Lung (tissue), 12 donors: ENCODE data around the gene RBM48. TPM values are rescaled to one million over a fixed set of nuclear protein-coding genes. Genes with fewer than 3 reads are reported as not detected.

Experiments
- ATAC-seq: fragments of 200-7000 bp; cut with Tn5 transposase; one replicate; pipeline ENCODE4 v1.9.1; 2020; ENCODE audit warnings: moderate number of reproducible peaks; ENCODE audit not compliant: insufficient read depth, low FRiP score
- DNase-seq, 3 donors: peaks; one replicate each; pipeline ENCODE4 v3.0.0-alpha.2; 2013 to 2017
- H3K27ac ChIP-seq, 2 donors: one replicate each; pipeline ENCODE4 v1.5.1; 2013; ENCODE audit warnings: mild to moderate bottlenecking in 2 of 2, moderate library complexity in 2 of 2, control low read depth in 1 of 2, inconsistent platforms in 1 of 2, low read depth in 1 of 2, low read length in 1 of 2
- H3K27me3 ChIP-seq, 3 donors: one replicate each; pipeline ENCODE4 v1.5.1; 2013; ENCODE audit warnings: low read length in 2 of 3; ENCODE audit not compliant: control insufficient read depth in 3 of 3, insufficient read depth in 3 of 3
- H3K36me3 ChIP-seq, 4 donors: one replicate each; pipeline ENCODE4 v1.5.1; 2013; ENCODE audit warnings: low read length in 4 of 4, mild to moderate bottlenecking in 1 of 4, moderate library complexity in 1 of 4; ENCODE audit not compliant: control insufficient read depth in 4 of 4, insufficient read depth in 4 of 4
- H3K4me1 ChIP-seq, 5 donors: one replicate each; pipeline ENCODE4 v1.5.1; 2013; ENCODE audit warnings: low read length in 5 of 5, mild to moderate bottlenecking in 2 of 5, moderate library complexity in 1 of 5; ENCODE audit not compliant: control insufficient read depth in 5 of 5, insufficient read depth in 5 of 5
- H3K4me3 ChIP-seq: one replicate; pipeline ENCODE4 v1.5.1; 2013; ENCODE audit warnings: mild to moderate bottlenecking, control low read depth, moderate library complexity
- H3K9ac ChIP-seq, 2 donors: one replicate each; pipeline ENCODE4 v1.5.1; 2013; ENCODE audit warnings: low read length in 2 of 2, control low read depth in 1 of 2; ENCODE audit not compliant: insufficient read depth in 1 of 2
- H3K9me3 ChIP-seq, 4 donors: one replicate each; pipeline ENCODE4 v1.5.1; 2013; ENCODE audit warnings: low read length in 3 of 4, mild to moderate bottlenecking in 1 of 4, moderate library complexity in 1 of 4; ENCODE audit not compliant: control insufficient read depth in 4 of 4, insufficient read depth in 3 of 4
- WGBS, 2 donors: extraction: QIAGEN DNeasy Blood & Tissue Kit; methylation state at CpG; one replicate each; pipeline ENCODE4 v1.1.7; 2013; 5-methylcytosine and 5-hydroxymethylcytosine counted together
- polyA plus RNA-seq, 2 donors: library from polyadenylated mRNA; stranded (reverse); fragments of 200-250 nt; gene quantifications; one replicate each; pipeline ENCODE4 v1.2.1, GENCODE V29; 2013
- total RNA-seq, 2 donors: library from RNA; depleted of rRNA in 1 of 2; stranded (reverse); fragments of >200 nt in 1 of 2; gene quantifications; one replicate each; pipeline ENCODE4 v1.2.1, GENCODE V29; 2014 to 2021
- TF ChIP-seq, protein P1 (sequence below): IDR thresholded peaks from 2 replicates; pipeline ENCODE4 v1.5.1; 2012; ENCODE audit warnings: mild to moderate bottlenecking; ENCODE audit errors: control extremely low read depth, extremely low read depth
- donor health status: control.
- donor health status: control.
- donor health status: Bipolar disorder and iron deficiency.
- donor health status: healthy.
- donor health status: DM: yes; HTN: yes; CAD: no.

Gene RBM48
- total and polyA plus RNA-seq, 4 donors: 6.2 to 19.5 (median 8.2) TPM

DNA sequence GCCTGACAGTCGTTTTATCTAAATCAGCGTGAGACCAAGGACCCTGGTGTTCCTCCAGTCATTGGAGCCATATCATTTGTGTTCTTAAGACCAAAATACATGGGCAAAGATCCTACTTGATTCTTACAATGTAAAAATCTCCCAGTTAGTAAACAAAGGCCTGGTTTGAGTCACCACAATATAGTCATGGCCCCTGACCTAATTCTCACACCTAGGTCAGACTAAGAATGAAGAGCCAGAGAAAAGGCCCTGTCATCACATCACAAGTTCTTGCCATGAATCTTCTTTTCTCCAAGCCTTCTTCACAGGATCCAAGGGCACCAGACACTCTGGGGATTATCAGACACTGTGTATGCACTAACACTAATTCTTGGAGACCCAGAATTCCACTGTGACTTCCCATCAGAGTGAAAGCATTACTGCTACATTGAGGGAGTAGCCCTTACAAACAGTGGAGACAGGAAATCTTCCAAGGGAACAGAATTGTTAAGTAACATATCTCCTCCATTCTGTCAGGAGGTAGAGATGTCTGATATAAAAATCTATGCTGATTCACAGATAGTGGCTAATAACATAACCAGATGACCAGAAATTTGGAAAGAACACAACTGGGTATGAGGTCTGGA is 43.2 kb upstream of the RBM48 start:
- 97 to 98% methylated on average over 2 of the region's 2 CpGs for WGBS, 2 donors
- H3K4me1 ChIP-seq: peaks cover 0 to 2% (median 0%) of the 10 kb centered on the region in 5 donors
- ATAC-seq: no peak

DNA sequence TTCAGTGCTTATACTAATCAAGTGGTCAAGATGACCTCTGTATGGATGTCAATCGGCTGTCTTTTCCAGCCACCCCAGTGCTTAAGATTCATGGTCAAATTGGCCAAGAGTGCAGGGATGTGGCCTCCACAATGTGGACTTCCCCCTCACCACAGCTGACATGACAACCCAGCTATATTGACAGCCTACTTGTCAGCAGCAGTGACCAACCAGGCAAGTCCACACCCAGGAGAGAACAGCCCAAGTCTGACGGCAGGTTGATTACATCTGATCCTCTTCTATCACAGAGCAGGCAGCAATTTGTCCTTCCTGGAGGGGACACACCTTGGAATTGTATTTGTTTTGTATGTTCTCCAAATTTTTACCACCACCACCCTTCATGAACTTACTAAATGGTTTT is 42.6 kb upstream of the RBM48 start:
- H3K4me3 ChIP-seq: no peak overlapping the region
- DNase-seq (no peak), ATAC-seq (no peak)
- 81 to 87% methylated on average over 2 of the region's 2 CpGs for WGBS, 2 donors
- no peaks in the 10 kb centered on the region for H3K27me3 ChIP-seq
- no peaks in the 10 kb centered on the region for H3K9me3 ChIP-seq
- no peak overlapping the region for H3K27ac ChIP-seq
- TF ChIP-seq, protein P1, sequence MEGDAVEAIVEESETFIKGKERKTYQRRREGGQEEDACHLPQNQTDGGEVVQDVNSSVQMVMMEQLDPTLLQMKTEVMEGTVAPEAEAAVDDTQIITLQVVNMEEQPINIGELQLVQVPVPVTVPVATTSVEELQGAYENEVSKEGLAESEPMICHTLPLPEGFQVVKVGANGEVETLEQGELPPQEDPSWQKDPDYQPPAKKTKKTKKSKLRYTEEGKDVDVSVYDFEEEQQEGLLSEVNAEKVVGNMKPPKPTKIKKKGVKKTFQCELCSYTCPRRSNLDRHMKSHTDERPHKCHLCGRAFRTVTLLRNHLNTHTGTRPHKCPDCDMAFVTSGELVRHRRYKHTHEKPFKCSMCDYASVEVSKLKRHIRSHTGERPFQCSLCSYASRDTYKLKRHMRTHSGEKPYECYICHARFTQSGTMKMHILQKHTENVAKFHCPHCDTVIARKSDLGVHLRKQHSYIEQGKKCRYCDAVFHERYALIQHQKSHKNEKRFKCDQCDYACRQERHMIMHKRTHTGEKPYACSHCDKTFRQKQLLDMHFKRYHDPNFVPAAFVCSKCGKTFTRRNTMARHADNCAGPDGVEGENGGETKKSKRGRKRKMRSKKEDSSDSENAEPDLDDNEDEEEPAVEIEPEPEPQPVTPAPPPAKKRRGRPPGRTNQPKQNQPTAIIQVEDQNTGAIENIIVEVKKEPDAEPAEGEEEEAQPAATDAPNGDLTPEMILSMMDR: no peak
- peaks cover 12 to 21% (median 16%) of the 10 kb centered on the region in 4 donors for H3K36me3 ChIP-seq
- H3K4me1 ChIP-seq: peaks cover 0 to 2% (median 0%) of the 10 kb centered on the region in 5 donors
- H3K9ac ChIP-seq: no peak overlapping the region

More for the DNA sequence above, 43.2 kb upstream of the RBM48 start:
- TF ChIP-seq, protein P1: no peak
- DNase-seq: no peak
- Histone ChIP-seq H3K4me3 (no peak overlapping the region), H3K27ac (no peak overlapping the region), H3K27me3 (no peaks in the 10 kb centered on the region), H3K9me3 (no peaks in the 10 kb centered on the region), H3K36me3 (peaks cover 12 to 21% (median 15%) of the 10 kb centered on the region in 4 donors), H3K9ac (no peak overlapping the region)

DNA sequence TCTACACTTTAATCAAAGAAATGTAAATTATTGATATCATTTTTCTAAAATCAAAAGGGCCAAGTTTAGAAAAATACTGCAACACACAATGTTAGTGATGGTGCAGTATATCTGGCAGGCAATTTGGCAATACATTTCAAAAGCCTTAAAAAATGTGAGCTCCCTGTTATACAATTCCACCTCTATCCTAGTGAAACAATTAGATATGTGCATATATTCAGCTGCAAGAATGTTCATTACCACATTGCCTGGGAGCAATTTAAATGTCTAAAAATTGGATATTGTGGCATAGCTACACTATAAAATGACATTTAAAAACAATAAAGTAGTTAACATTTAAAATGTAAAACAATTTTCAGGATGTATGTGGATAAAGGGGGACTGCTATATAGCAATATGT is 40.8 kb upstream of the RBM48 start:
- TF ChIP-seq, protein P1: no peak
- no peak overlapping the region for H3K27ac ChIP-seq
- no peak for ATAC-seq
- peaks cover 0 to 2% (median 0%) of the 10 kb centered on the region in 5 donors for H3K4me1 ChIP-seq
- H3K36me3 ChIP-seq: peaks cover 16 to 28% (median 20%) of the 10 kb centered on the region in 4 donors
- H3K27me3 ChIP-seq: no peaks in the 10 kb centered on the region
- H3K4me3 ChIP-seq: no peak overlapping the region
- DNase-seq: no peak
- H3K9me3 ChIP-seq: no peaks in the 10 kb centered on the region
- H3K9ac ChIP-seq: no peak overlapping the region

DNA sequence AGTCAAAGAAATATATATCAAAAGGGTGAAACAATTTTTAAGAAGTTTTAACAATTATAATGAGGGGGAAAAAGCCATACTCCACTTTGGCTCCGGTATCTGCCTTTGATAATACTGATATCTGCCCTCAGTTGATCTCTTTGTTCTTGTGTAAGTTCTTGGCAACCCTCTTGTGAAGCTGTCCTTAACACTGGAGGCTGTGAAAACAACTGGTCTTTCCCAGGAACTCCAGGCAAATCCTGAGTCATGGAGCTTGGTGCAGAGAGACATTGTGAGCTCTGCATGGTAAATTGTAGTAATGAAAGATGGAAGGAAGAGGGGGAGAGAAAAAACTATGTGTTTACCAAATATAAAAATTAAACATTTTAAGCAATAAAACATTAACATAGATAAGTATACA is 39.0 kb upstream of the RBM48 start:
- peaks cover 0 to 2% (median 0%) of the 10 kb centered on the region in 5 donors for H3K4me1 ChIP-seq
- ATAC-seq (no peak), DNase-seq (no peak)
- H3K9me3 ChIP-seq: no peaks in the 10 kb centered on the region
- H3K4me3 ChIP-seq: no peak overlapping the region
- TF ChIP-seq, protein P1: no peak
- no peak overlapping the region for H3K9ac ChIP-seq
- 96% methylated on average over 1 of the region's 1 CpG for WGBS, 2 donors
- peaks cover 16 to 31% (median 24%) of the 10 kb centered on the region in 4 donors for H3K36me3 ChIP-seq
- no peak overlapping the region for H3K27ac ChIP-seq
- H3K27me3 ChIP-seq: no peaks in the 10 kb centered on the region
